ENCODE measurements around the gene BMI1. TPM values are rescaled to one million over a fixed set of nuclear protein-coding genes. Genes with fewer than 3 reads are reported as not detected.

The BMI1 gene
- total RNA-seq, 2 donors from 2014 or later, result 61.4 to 81.1 TPM

- peak overlapping the region; percentile 29 for H3K27ac Mint-ChIP-seq
- no peaks in the 10 kb centered on the region for H3K9me3 Mint-ChIP-seq
- H3K4me1 Mint-ChIP-seq, result peaks cover 9% of the 10 kb centered on the region
- ATAC-seq (replicated peaks), result peak; percentile 98
- peak overlapping the region; percentile 18 for H3K4me3 Mint-ChIP-seq
- H3K36me3 Mint-ChIP-seq (ENCODE audit: low read depth), result no peaks in the 10 kb centered on the region
- H3K27me3 Mint-ChIP-seq, result peaks cover 8% of the 10 kb centered on the region
Observed at GRCh38 chr10:22379059-22379458, 58.2 kb downstream of the BMI1 start.

Other genes with a start within 250 kb of the BMI1 start
- not detected for gene EBLN1, start 103.1 kb upstream of the BMI1 start, total RNA-seq
- gene COMMD3, start 4.7 kb upstream of the BMI1 start, total RNA-seq, result 10 to 100 TPM; 76.9 to 79.3 TPM
- gene SPAG6, start 24.4 kb downstream of the BMI1 start, total RNA-seq, result not detected